Measurements from ENCODE around the gene ARHGAP23.

ARHGAP23 gene

GRCh38 chr17:38431346-38432145 is 3.3 kb downstream of the ARHGAP23 start:
- no peak for ATAC-seq
- TF ChIP-seq CREB5 (CRISPR knock-in tag; IDR thresholded peaks at IDR 0.05; ENCODE audit: low read depth): no peak
- TF ChIP-seq ZNF565 (CRISPR knock-in tag; conservative IDR thresholded peaks at IDR 0.05; ENCODE audit: low read depth): no peak
- no peak for TF ChIP-seq SNAI2 (CRISPR knock-in tag; IDR thresholded peaks at IDR 0.05)
- TF ChIP-seq ISL1 (CRISPR knock-in tag; IDR thresholded peaks at IDR 0.05): no peak
- TF ChIP-seq ARNTL (CRISPR knock-in tag; IDR thresholded peaks at IDR 0.05; ENCODE audit: borderline replicate concordance, low read depth): no peak
- no peak for TF ChIP-seq BACH2 (CRISPR knock-in tag; IDR thresholded peaks at IDR 0.05; ENCODE audit: borderline replicate concordance)
- TF ChIP-seq TSHZ2 (CRISPR knock-in tag; IDR thresholded peaks at IDR 0.05): no peak
- no peak for TF ChIP-seq CSRNP3 (CRISPR knock-in tag; IDR thresholded peaks at IDR 0.05)
- no peak for TF ChIP-seq ZFP3 (CRISPR knock-in tag; IDR thresholded peaks at IDR 0.05)
- TF ChIP-seq ZC3H10 (CRISPR knock-in tag; IDR thresholded peaks at IDR 0.05): no peak
- TF ChIP-seq PATZ1 (CRISPR knock-in tag; IDR thresholded peaks at IDR 0.05; ENCODE audit: borderline replicate concordance): no peak
- no peak for TF ChIP-seq POU6F1 (CRISPR knock-in tag; IDR thresholded peaks at IDR 0.05; ENCODE audit: borderline replicate concordance, low read depth)
- no peak for TF ChIP-seq RARB (CRISPR knock-in tag; IDR thresholded peaks at IDR 0.05)
- TF ChIP-seq PPARA (CRISPR knock-in tag; IDR thresholded peaks at IDR 0.05; ENCODE audit: borderline replicate concordance): no peak
- TF ChIP-seq ZFP30 (CRISPR knock-in tag; IDR thresholded peaks at IDR 0.05): no peak
- TF ChIP-seq OSR1 (CRISPR knock-in tag; IDR thresholded peaks at IDR 0.05): no peak
- no peak for TF ChIP-seq ZNF70 (CRISPR knock-in tag; IDR thresholded peaks at IDR 0.05)

GRCh38 chr17:38434178-38434665 is 6.0 kb downstream of the ARHGAP23 start:
- no peak for ATAC-seq
- TF ChIP-seq ZFP30 (CRISPR knock-in tag; IDR thresholded peaks at IDR 0.05) (no peak), TCF4 (CRISPR knock-in tag; IDR thresholded peaks at IDR 0.05; ENCODE audit: borderline replicate concordance) (no peak), CREB5 (CRISPR knock-in tag; IDR thresholded peaks at IDR 0.05; ENCODE audit: low read depth) (no peak), CSDC2 (CRISPR knock-in tag; IDR thresholded peaks at IDR 0.05) (no peak)

All from SK-N-SH treated with all-trans-retinoic acid at 6 μM for 48 hours (cell line).